RPMI8226 (cell line): ENCODE measurements around the gene PLD4.

Experiments
- DNase-seq: peaks from one replicate; pipeline ENCODE4 v3.0.0-alpha.2; 2015

PLD4 gene

GRCh38 chr14:104929268-104930230 lies 4.9 kb downstream of the PLD4 start:
- no peak for DNase-seq

GRCh38 chr14:104930526-104931303 lies 6.0 kb downstream of the PLD4 start:
- no peak for DNase-seq

- no peak for DNase-seq
Measured at GRCh38 chr14:104931304-104931770, 6.7 kb downstream of the PLD4 start.

GRCh38 chr14:104931771-104932675 lies 7.3 kb downstream of the PLD4 start:
- no peak for DNase-seq

GRCh38 chr14:104932676-104933631 lies 8.3 kb downstream of the PLD4 start:
- DNase-seq: peak; percentile 79

- no peak for DNase-seq
Measured at GRCh38 chr14:104933746-104934733, 9.4 kb downstream of the PLD4 start.

GRCh38 chr14:104935026-104935650 lies 10.5 kb downstream of the PLD4 start:
- no peak for DNase-seq

GRCh38 chr14:104935955-104936354 lies 11.3 kb downstream of the PLD4 start:
- no peak for DNase-seq

- DNase-seq: no peak
Measured at GRCh38 chr14:104936361-104937155, 11.9 kb downstream of the PLD4 start.

- DNase-seq: no peak
Measured at GRCh38 chr14:104937161-104937560, 12.5 kb downstream of the PLD4 start.

GRCh38 chr14:104937694-104938365 lies 13.2 kb downstream of the PLD4 start:
- no peak for DNase-seq

- no peak for DNase-seq
Measured at GRCh38 chr14:104938436-104938835, 13.8 kb downstream of the PLD4 start.

- no peak for DNase-seq
Measured at GRCh38 chr14:104938960-104939359, 14.3 kb downstream of the PLD4 start.

GRCh38 chr14:104939666-104940410 lies 15.2 kb downstream of the PLD4 start:
- DNase-seq: no peak

- DNase-seq: no peak
Measured at GRCh38 chr14:104940526-104941150, 16.0 kb downstream of the PLD4 start.

GRCh38 chr14:104941508-104942365 lies 17.1 kb downstream of the PLD4 start:
- DNase-seq: no peak
